ENCODE measurements around the gene CDYL.

CDYL gene

DNA sequence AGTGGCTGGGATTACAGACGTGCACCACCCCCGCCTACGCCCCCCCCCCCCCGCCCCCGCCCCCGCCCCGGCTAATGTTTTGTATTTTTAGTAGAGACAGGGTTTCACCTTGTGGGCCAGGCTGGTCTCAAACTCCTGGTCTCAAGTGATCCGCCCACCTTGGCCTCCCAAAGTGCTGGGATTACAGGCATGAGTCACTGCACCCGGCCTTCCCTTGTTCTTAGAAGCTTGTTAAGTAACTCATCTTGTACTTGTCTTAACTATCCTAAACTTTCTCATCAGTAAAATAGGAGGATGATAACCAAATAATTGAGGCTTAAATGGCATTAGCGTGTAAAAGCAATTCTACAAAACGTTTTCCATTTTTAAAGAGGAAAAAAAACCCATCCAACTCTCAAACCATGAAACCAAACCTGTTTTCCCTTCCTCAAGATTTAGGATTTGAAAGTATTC, 4.2 kb downstream of the CDYL start:
- Histone ChIP-seq H3K4me2 (ENCODE audit: low read length) (no peak overlapping the region), H3K79me2 (ENCODE audit: control insufficient read depth, low read length) (peaks cover 83% of the 10 kb centered on the region), H3K9me2 (replicated peaks; ENCODE audit: control insufficient read depth, low read length) (no peaks in the 10 kb centered on the region), H4K20me1 (ENCODE audit: control insufficient read depth, insufficient read depth, low read depth, low read length) (peaks cover 24% of the 10 kb centered on the region), H3K9me3 (ENCODE audit: control insufficient read depth, insufficient read depth, low read length) (peaks cover 12% of the 10 kb centered on the region; the same call in 1 of the 2 replicates), H3K4me1 (ENCODE audit: control insufficient read depth, low read length) (peaks cover 34% of the 10 kb centered on the region), H3K36me3 (ENCODE audit: control insufficient read depth, low read length) (no peaks in the 10 kb centered on the region), H3K27ac (ENCODE audit: low read depth, low read length) (no peak overlapping the region), H3K4me3 (ENCODE audit: low read length) (no peak overlapping the region), H3F3A (ENCODE audit: control insufficient read depth, insufficient read depth) (peaks cover 15% of the 10 kb centered on the region), H3K27me3 (ENCODE audit: control insufficient read depth, low read length) (no peaks in the 10 kb centered on the region)
- TF ChIP-seq CTCF (IDR thresholded peaks at IDR 0.05; ENCODE audit: low read depth, low read length, poor library complexity, severe bottlenecking) (no peak), EZH2phosphoT487 (IDR thresholded peaks at IDR 0.05; ENCODE audit: borderline replicate concordance, low read length) (no peak)

DNA sequence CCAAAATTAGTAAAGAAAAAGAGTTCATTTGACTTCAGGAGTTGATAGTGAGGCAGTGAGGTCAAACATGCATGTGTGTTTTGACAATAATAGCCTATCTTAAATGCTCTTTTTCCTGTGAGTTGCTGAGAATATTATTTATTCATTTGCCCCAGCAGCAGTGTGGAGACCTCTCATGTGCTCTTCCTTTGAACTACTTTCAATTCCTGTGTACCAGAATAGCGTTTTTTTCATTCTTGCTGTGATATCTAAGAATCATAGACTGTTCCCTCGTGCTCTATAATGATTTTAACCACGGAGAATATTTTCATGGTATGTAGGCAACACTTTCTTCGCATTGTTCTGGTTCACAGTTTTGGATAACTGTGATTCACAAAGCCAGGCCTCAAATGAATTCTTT, 5.2 kb downstream of the CDYL start:
- Histone ChIP-seq H3K27me3 (ENCODE audit: control insufficient read depth, low read length) (no peaks in the 10 kb centered on the region), H4K20me1 (ENCODE audit: control insufficient read depth, insufficient read depth, low read depth, low read length) (peaks cover 24% of the 10 kb centered on the region), H3K9me3 (ENCODE audit: control insufficient read depth, insufficient read depth, low read length) (peaks cover 12% of the 10 kb centered on the region; the same call in 1 of the 2 replicates), H3K36me3 (ENCODE audit: control insufficient read depth, low read length) (no peaks in the 10 kb centered on the region), H3K4me3 (ENCODE audit: low read length) (0 out of 2 replicates have a peak overlapping the region, but pooled peaks have one; percentile 8), H3F3A (ENCODE audit: control insufficient read depth, insufficient read depth) (peaks cover 15% of the 10 kb centered on the region), H3K79me2 (ENCODE audit: control insufficient read depth, low read length) (peaks cover 94% of the 10 kb centered on the region), H3K4me1 (ENCODE audit: control insufficient read depth, low read length) (peaks cover 34% of the 10 kb centered on the region), H3K4me2 (ENCODE audit: low read length) (peak overlapping the region; percentile 48), H3K9me2 (replicated peaks; ENCODE audit: control insufficient read depth, low read length) (no peaks in the 10 kb centered on the region), H3K27ac (ENCODE audit: low read depth, low read length) (no peak overlapping the region)
- no peak for TF ChIP-seq CTCF (IDR thresholded peaks at IDR 0.05; ENCODE audit: low read depth, low read length, poor library complexity, severe bottlenecking)
- TF ChIP-seq EZH2phosphoT487 (IDR thresholded peaks at IDR 0.05; ENCODE audit: borderline replicate concordance, low read length), result no peak

DNA sequence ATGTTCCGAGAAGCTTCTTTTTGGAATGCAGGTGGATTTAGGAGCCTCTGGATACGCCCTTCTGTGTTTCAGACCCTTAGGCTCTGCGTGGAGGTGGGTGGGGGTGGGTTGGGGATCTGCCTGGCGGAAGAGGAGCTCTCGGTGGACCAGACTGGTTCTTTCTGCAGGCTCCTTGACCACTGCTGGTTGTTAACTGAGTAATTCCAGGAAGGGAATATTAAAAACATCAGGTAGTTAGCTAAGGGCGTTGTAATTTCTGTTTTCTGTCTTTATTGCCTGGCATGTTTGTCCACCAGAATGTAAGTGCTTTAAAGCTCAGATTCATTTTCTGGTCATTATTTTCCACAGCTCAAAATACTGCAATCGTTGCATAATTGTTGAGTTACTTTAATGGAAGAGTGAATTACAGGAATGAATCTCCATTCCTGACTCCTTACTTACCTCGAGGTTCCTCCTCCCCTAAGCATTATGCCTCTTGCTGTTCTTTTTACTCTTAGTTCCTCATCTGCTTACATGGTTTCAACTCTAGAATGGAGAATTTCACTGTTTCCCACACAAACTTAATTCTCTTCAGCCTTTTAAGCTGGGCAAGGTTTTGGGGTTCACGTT, 5.9 kb downstream of the CDYL start:
- Histone ChIP-seq H3K36me3 (ENCODE audit: control insufficient read depth, low read length) (no peaks in the 10 kb centered on the region), H3K4me2 (ENCODE audit: low read length) (no peak overlapping the region; the same call in 1 of the 2 replicates), H3K27me3 (ENCODE audit: control insufficient read depth, low read length) (no peaks in the 10 kb centered on the region), H3K4me1 (ENCODE audit: control insufficient read depth, low read length) (peaks cover 34% of the 10 kb centered on the region), H3F3A (ENCODE audit: control insufficient read depth, insufficient read depth) (peaks cover 14% of the 10 kb centered on the region), H3K4me3 (ENCODE audit: low read length) (no peak overlapping the region), H3K79me2 (ENCODE audit: control insufficient read depth, low read length) (peaks cover 99% of the 10 kb centered on the region), H4K20me1 (ENCODE audit: control insufficient read depth, insufficient read depth, low read depth, low read length) (peaks cover 24% of the 10 kb centered on the region), H3K27ac (ENCODE audit: low read depth, low read length) (no peak overlapping the region), H3K9me2 (replicated peaks; ENCODE audit: control insufficient read depth, low read length) (no peaks in the 10 kb centered on the region), H3K9me3 (ENCODE audit: control insufficient read depth, insufficient read depth, low read length) (peaks cover 12% of the 10 kb centered on the region; the same call in 1 of the 2 replicates)
- no peak for TF ChIP-seq EZH2phosphoT487 (IDR thresholded peaks at IDR 0.05; ENCODE audit: borderline replicate concordance, low read length)
- no peak for TF ChIP-seq CTCF (IDR thresholded peaks at IDR 0.05; ENCODE audit: low read depth, low read length, poor library complexity, severe bottlenecking)

Data from DOHH2 (cell line).